NOMO-1 treated with dmso at 0.1 percent for 144 hours (cell line): ENCODE data around the gene FAIM.
"Not testable (repeated sequence)": the region's sequence is repeated elsewhere in the genome, so short reads cannot be mapped to it uniquely, and the experiment has no call there.

Experiments used
- DNase-seq: peaks from one replicate; lab custom pipeline; 2025; ENCODE audit not compliant: unreplicated experiment; lab: John Stamatoyannopoulos, UW

The FAIM gene

GRCh38 chr3:138600100-138600745 is 8.3 kb upstream of the FAIM start:
- no peak for DNase-seq

GRCh38 chr3:138601661-138602060 is 6.9 kb upstream of the FAIM start:
- not testable (repeated sequence) for DNase-seq

GRCh38 chr3:138604106-138604595 is 4.4 kb upstream of the FAIM start:
- DNase-seq, result not testable (repeated sequence)

GRCh38 chr3:138609898-138610266 is 1.3 kb downstream of the FAIM start:
- no peak for DNase-seq

DNA sequence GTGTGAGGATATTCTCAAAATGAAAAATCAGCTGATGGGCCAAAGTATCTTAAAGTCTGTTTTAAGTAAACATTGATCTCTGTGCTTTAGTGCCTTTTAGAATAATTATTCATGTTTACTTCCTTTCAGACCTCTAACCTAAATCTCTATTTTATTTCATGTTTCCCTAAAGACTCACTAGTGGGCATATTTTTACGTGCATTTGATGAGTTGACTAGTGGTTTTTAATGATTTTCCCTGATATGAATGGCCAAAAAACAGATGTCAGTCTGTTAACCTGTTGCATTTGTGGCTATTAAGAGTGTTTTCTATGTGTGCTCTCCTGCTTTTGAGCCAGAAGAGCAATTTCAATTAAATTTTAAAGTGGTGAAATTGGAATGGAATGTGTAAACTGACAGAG is 6.9 kb downstream of the FAIM start:
- no peak for DNase-seq

DNA sequence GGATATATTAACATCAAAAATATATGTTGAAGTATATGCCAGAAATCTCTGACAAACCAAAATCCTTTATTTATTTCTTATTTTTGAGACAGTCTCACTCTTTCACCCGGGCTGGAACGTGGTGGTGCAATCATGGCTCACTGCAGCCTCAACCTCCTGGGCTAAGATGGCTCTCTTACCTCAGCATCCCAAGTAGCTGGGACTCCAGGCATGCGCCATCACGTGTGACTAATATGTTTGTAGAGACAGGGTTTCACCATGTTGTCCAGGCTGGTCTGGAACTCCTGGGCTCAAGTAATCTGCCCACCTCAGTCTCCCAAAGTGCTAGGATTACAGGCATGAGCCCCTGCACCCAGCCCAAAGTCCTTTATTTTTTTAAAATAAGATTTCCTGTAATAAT is 11.9 kb downstream of the FAIM start:
- DNase-seq, result no peak

- no peak for DNase-seq
These were observed 15.9 kb downstream of the FAIM start for GRCh38 chr3:138624518-138624917.

DNA sequence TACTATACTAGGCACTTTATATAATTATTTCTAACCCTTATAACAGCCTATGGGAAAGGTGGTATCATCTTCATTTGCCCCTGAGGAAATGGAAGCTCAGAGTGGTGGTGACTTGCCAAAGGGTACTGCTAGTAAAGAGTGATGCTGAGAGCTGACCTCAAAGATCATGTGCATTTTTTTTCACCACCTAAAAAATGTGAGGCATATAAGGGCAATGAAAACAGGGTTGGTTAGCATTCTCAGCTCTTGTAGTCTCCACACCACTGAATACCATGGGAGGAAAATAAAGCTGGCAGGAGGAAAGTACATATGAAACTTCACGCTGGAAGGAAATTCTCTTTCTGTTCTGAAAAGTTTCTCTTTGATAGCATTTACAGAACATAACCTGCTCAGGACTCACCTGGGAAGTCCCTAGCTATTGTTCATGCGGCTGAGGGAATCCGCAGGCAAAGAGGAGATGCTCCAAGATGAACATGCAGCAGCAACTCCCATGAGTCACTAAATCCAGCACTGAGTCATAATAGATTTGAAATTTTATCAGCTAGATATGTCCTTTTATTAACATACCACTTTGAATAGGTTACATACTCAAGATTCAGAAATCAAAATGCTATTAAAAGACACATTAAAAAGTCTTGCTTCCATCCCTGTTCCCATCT is 17.3 kb downstream of the FAIM start:
- no peak for DNase-seq

DNA sequence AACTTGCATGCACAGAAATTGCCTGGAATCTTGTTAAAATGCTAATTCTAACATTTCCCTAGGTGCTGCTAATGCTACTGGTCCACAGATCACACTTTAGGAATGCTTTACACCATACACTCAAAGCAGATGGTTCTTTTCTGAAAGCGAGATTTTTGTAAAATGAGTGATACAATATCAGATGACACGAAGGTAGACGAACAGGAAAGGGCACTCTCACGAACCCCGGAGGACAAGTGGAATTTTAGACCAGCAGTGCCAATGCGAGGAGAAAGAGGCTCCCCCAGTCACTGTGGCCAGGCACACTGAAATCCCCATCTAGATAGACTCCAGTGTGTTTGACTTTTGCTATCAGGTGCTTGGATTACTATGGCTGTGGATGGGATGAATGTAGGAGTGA is 21.0 kb downstream of the FAIM start:
- no peak for DNase-seq

DNA sequence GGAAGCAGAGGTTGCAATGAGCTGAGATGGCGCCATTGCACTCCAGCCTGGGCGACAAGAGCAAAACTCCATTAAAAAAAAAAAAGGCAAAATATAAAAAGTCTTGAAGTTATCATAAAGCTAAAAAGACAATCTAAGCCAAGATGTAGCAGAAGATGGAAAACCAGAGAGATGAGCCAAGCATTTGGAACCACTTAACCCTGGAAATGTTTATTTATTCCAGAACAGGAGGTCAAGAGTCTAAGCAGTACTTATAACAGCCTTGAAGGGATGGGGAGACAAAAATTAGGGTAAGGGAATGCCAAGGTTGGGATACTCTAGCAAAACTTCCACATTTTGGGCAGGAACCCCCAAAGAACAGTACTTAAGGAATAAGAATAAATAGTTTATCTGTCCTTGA is 30.1 kb downstream of the FAIM start:
- DNase-seq, result no peak

DNA sequence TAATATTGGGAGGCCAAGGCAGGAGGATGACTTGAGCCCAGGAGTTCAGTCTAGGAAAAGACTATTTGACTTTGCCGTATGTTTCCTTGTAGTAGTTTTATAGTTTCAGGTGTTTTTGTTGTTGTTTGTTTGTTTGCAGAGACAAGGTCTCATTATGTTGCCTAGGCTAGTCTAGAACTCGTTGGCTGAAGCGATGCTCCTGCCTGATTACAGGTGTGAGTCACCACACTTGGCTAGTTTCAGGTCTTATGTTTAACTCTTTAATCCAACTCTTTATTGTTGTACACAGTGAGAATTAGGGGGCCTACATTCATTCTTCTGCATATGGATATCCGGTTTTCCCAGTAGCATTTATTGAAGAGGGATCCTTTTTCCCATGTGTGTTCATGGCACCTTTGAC is 32.0 kb downstream of the FAIM start:
- no peak for DNase-seq

- no peak for DNase-seq
These were observed 33.8 kb downstream of the FAIM start for GRCh38 chr3:138642226-138642926.

GRCh38 chr3:138642927-138643253 is 34.3 kb downstream of the FAIM start:
- DNase-seq, result no peak

DNA sequence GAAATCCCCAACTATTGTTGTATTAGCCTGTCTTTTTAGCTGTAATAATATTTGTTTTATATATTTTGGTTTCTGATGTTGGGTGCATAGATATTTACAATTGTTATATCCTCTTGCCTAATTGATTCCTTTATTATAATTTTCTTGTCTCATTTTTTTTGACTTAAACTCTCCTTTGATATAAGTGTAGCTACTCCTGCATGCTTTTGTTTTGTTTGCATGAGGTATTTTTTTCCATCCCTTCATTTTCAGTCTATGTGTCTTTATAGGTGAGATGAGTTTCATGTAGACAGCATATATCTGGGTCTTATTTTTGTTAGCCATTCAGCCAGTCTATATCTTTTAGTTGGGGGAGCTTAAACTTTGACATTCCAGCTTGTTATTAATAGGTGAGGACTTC is 37.4 kb downstream of the FAIM start:
- DNase-seq, result no peak

GRCh38 chr3:138646513-138646912 is 37.9 kb downstream of the FAIM start:
- no peak for DNase-seq

GRCh38 chr3:138649134-138649533 is 40.6 kb downstream of the FAIM start:
- DNase-seq, result no peak

DNA sequence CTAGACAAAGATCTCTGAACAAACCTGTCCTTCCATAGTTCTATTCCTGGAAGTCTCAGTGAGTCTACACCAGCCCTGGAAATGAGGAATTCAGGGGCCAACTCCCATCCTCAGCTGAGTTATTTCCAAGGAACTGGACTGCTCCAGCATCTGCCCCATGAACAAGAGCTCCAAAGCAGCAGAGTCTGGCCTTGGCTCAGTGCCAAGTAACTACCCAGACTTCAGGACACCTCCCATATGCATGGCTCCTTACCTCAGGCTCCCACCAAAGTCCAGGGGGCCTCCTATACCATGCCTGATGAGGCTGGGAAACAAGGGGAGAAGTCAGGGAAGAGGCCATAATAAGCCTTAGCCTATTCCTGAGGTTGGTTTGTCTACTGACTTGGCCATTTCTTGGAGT is 45.0 kb downstream of the FAIM start:
- no peak for DNase-seq

DNA sequence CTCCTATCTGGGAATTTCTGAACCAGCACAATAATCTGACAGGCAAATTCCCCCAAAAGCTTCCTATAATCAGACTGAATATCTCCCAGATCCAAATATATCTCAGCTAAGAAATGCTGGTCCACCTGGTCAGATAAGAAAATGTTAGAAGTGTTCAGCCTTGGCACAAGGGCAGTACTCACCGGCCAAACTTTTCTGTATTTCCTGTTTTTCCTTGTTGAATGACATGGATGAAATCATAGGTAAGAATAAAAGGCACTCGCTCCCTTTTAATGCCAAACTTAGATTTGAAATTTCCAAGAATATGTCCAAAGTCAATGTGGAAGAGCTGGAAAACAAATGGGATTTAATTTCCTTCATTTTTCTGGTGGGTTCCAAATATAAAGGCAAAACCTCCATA is 48.9 kb downstream of the FAIM start:
- DNase-seq, result no peak

- DNase-seq, result no peak
These were observed 59.5 kb downstream of the FAIM start for GRCh38 chr3:138668107-138668506.

DNA sequence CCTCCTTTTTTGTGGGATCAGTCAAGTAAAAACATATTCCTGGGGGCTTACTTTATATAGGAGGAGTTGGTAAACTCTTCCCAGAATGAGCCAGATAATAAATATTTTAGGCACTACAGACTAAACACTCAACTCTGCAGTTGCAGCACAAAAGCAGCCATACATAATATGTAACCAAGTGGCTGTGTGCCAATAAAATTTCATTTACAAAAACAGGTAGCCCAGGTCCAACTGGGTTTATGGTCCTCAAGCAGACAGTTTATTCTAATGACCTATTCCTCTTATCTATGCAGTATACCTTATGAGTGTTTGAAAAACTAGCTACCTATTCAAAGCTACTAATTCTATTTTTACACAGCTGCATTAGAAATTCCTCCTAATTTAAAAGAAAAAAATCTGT is 61.8 kb downstream of the FAIM start:
- DNase-seq, result no peak

GRCh38 chr3:138673641-138674530 is 65.3 kb downstream of the FAIM start:
- no peak for DNase-seq
